B cell (primary cell): ENCODE data around the gene GYS1.

Experiments used
- EZH2 ChIP-seq: IDR thresholded peaks from 2 replicates; pipeline ENCODE4 v1.6.1; 2012; ENCODE audit warnings: borderline replicate concordance, low read depth, mild to moderate bottlenecking, moderate library complexity, low read length; ENCODE audit not compliant: insufficient read depth, poor library complexity, severe bottlenecking
- TF ChIP-seq, protein P1 (sequence below): fragments of 200-600 bp; IDR thresholded peaks from one replicate; pipeline ENCODE4 v1.8.0; 2022; ENCODE audit warnings: antibody characterized with exemption, mild to moderate bottlenecking

DNA sequence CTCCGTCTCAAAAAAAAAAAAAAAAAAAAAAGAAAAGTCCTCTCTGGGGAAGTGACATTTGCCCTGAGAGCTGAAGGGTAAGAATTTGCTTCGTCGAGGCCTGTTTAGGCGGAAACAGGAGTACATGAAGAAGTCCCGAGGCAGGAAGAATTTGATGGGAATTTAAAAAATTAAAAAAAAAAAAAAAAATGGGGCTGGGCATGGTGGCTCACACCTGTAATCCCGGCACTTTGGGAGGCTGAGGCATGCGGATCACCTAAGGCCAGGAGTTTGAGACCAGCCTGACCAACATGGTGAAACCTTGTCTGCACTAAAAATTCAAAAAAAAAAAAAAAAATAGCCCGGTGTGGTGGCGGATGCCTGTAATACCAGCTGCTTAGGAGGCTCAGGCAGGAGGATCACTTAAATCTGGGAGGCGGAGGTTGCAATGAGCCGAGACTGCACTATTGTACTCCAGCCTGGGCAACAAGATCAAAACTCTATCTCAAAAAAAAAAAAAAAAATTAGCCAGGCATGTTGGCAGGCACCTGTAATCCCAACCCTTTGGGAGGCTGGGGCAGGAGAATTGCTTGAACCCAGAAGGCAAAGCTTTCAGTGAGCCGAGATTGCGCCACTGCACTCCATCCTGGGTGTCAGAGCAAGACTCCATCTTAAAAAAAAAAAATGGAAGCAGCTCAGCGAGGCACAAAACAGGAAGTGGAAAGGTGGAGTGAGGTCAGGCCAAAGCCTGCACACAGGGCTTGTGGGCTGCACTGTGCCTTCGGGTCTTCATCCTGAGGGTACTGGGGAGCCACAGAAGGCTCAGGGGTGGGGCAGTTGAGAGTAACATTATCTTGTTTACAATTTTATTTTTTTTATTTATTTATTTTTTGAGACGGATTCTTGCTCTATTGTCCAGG is 33.5 kb downstream of the GYS1 start:
- TF ChIP-seq, protein P1, sequence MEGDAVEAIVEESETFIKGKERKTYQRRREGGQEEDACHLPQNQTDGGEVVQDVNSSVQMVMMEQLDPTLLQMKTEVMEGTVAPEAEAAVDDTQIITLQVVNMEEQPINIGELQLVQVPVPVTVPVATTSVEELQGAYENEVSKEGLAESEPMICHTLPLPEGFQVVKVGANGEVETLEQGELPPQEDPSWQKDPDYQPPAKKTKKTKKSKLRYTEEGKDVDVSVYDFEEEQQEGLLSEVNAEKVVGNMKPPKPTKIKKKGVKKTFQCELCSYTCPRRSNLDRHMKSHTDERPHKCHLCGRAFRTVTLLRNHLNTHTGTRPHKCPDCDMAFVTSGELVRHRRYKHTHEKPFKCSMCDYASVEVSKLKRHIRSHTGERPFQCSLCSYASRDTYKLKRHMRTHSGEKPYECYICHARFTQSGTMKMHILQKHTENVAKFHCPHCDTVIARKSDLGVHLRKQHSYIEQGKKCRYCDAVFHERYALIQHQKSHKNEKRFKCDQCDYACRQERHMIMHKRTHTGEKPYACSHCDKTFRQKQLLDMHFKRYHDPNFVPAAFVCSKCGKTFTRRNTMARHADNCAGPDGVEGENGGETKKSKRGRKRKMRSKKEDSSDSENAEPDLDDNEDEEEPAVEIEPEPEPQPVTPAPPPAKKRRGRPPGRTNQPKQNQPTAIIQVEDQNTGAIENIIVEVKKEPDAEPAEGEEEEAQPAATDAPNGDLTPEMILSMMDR, result no peak
- no peak for TF ChIP-seq EZH2
